GM23338 (cell line): Measurements from ENCODE around the gene XPC.

Experiments
- CTCF ChIP-seq, 2 experiments: fragments of 200-600 bp in 1 of 2; sonication (generic) in 1 of 2; conservative IDR thresholded peaks; 2 replicates each; pipeline versions ENCODE4 v1.5.1 to v1.6.1; 2016 to 2017; ENCODE audit warnings: antibody characterized with exemption in 2 of 2, low read depth in 2 of 2, mild to moderate bottlenecking in 2 of 2, moderate library complexity in 1 of 2
- EZH2 ChIP-seq: fragments of 200-600 bp; sonication (generic); IDR thresholded peaks from one replicate; pipeline ENCODE4 v1.8.0; 2017; ENCODE audit warnings: antibody characterized with exemption, mild to moderate bottlenecking, low read depth; ENCODE audit not compliant: unreplicated experiment
- EZH2phosphoT487 ChIP-seq: fragments of 200-600 bp; sonication (generic); IDR thresholded peaks from one replicate; pipeline ENCODE4 v1.8.1; 2018; ENCODE audit warnings: antibody characterized with exemption; ENCODE audit not compliant: unreplicated experiment
- JUNB ChIP-seq: IDR thresholded peaks from one replicate; pipeline ENCODE4 v1.6.1; 2016; ENCODE audit warnings: antibody characterized with exemption; ENCODE audit not compliant: unreplicated experiment
- POLR2AphosphoS5 ChIP-seq: IDR thresholded peaks from 2 replicates; pipeline ENCODE4 v1.6.1; 2016; ENCODE audit warnings: antibody characterized with exemption, low read depth
- REST ChIP-seq: IDR thresholded peaks from one replicate; pipeline ENCODE4 v1.6.1; 2018; ENCODE audit warnings: antibody characterized with exemption; ENCODE audit not compliant: unreplicated experiment
- STAT1 ChIP-seq: IDR thresholded peaks from one replicate; pipeline ENCODE4 v1.6.1; 2016; ENCODE audit warnings: antibody characterized with exemption; ENCODE audit not compliant: unreplicated experiment
- ZNF114 ChIP-seq: fragments of 250-450 bp; sonication (Bioruptor Pico); IDR thresholded peaks from 2 replicates; pipeline ENCODE4 v1.5.0; 2020; ENCODE audit warnings: mild to moderate bottlenecking, moderate library complexity

GRCh38 chr3:14138109-14138877 is 40.1 kb downstream of the XPC start:
- TF ChIP-seq EZH2 (no peak), CTCF (conservative IDR thresholded peaks at IDR 0.05; ENCODE audit: low read depth in 2 of 2) (no peak), POLR2AphosphoS5 (no peak), JUNB (no peak), ZNF114 (CRISPR knock-in tag) (no peak), EZH2phosphoT487 (no peak), REST (no peak), STAT1 (no peak)
